Panc1 (cell line): ENCODE results near the gene DIDO1. TPM values are rescaled to one million over a fixed set of nuclear protein-coding genes. Genes with fewer than 3 reads are reported as not detected.

Source experiments
- ATAC-seq: fragments of 200-7000 bp; cut with Tn5 transposase; 2 replicates; pipeline ENCODE4 v1.9.1; 2020; ENCODE audit warnings: mild to moderate bottlenecking, moderate library complexity
- BruUV-seq: library from RNA; stranded (reverse); fragments of 400-500 nt; replicated peaks from 2 replicates; lab custom pipeline; 2021; lab: Mats Ljungman, UMichigan
- CTCF ChIA-PET: fragments of 300-600 bp; sonication (Branson Sonifier 250); formaldehyde crosslinking; loops from one replicate; lab custom pipeline; 2022; ENCODE audit warnings: antibody characterized with exemption; lab: Charles Lee
- POLR2A ChIA-PET: fragments of 300-600 bp; sonication (Branson Sonifier 250); formaldehyde crosslinking; loops from one replicate; lab custom pipeline; 2022; ENCODE audit warnings: antibody characterized with exemption; lab: Charles Lee
- DNase-seq: peaks from one replicate; pipeline ENCODE4 v3.0.0-alpha.2; 2010; ENCODE audit warnings: low read depth, low spot score
- H3K27ac ChIP-seq: 2 replicates; pipeline ENCODE4 v1.5.1; 2011; ENCODE audit warnings: mild to moderate bottlenecking, low read length, inconsistent platforms
- H3K27me3 ChIP-seq: fragments of 200-500 bp; sonication (Bioruptor generic); 2 replicates; pipeline ENCODE4 v1.6.0; 2014; ENCODE audit warnings: low read length, inconsistent platforms; ENCODE audit not compliant: control insufficient read depth, insufficient read depth
- H3K36me3 ChIP-seq: fragments of 200-500 bp; sonication (Bioruptor generic); 2 replicates; pipeline ENCODE4 v1.5.1; 2014; ENCODE audit warnings: inconsistent platforms, mild to moderate bottlenecking, low read length, moderate library complexity; ENCODE audit not compliant: control insufficient read depth, insufficient read depth
- H3K4me1 ChIP-seq: 2 replicates; pipeline ENCODE4 v1.5.1; 2011; ENCODE audit warnings: inconsistent platforms, mild to moderate bottlenecking, low read length, moderate library complexity; ENCODE audit not compliant: control insufficient read depth, insufficient read depth
- H3K4me3 ChIP-seq, 2 experiments: 2 replicates each; pipeline ENCODE4 v1.5.1; 2011 to 2012; ENCODE audit warnings: low read depth in 2 of 2, low read length in 2 of 2, mild to moderate bottlenecking in 2 of 2, inconsistent platforms in 1 of 2, moderate library complexity in 1 of 2
- H3K9me3 ChIP-seq: fragments of 200-500 bp; sonication (Bioruptor generic); 2 replicates; pipeline ENCODE4 v1.5.1; 2014; ENCODE audit warnings: low read depth, mild to moderate bottlenecking, inconsistent platforms, low read length, moderate library complexity; ENCODE audit not compliant: control insufficient read depth, insufficient read depth
- POLR2AphosphoS5 ChIP-seq: IDR thresholded peaks from 2 replicates; pipeline ENCODE4 v1.6.1; 2012; ENCODE audit warnings: mild to moderate bottlenecking, low read depth, low read length, moderate library complexity
- SIN3A ChIP-seq: IDR thresholded peaks from 2 replicates; pipeline ENCODE4 v1.6.1; 2012; ENCODE audit warnings: low read depth, mild to moderate bottlenecking, low read length, moderate library complexity, borderline replicate concordance; ENCODE audit not compliant: insufficient read depth
- TCF7L2 ChIP-seq: IDR thresholded peaks from 2 replicates; pipeline ENCODE4 v1.6.1; 2011; ENCODE audit warnings: mild to moderate bottlenecking, low read depth, low read length, inconsistent platforms
- in situ Hi-C: cut with HindIII; loops from 2 replicates; pipeline ENCODE4 v1.10.0; 2016; ENCODE audit warnings: low sequenced_read_pairs, low pct_unique_long_range_greater_than_20kb
- intact Hi-C: fragments of 100-400 bp; cut with micrococcal nuclease; formaldehyde crosslinking; loops from one replicate; pipeline ENCODE4 v1.10.0; 2022; ENCODE audit not compliant: unreplicated experiment
- total RNA-seq: library from RNA; stranded (reverse); gene quantifications from one replicate; pipeline ENCODE4 v1.2.1, GENCODE V29; 2021; ENCODE audit not compliant: unreplicated experiment
- TF ChIP-seq, protein P1 (sequence below): fragments of 450-650 bp; IDR thresholded peaks from 2 replicates; pipeline ENCODE4 v1.5.1; 2017; ENCODE audit warnings: mild to moderate bottlenecking
- TF ChIP-seq, protein P2 (sequence below), 2 experiments: IDR thresholded peaks; 2 replicates each; pipeline ENCODE4 v1.6.1; 2011 to 2012; ENCODE audit warnings: low read depth in 2 of 2, control low read depth in 1 of 2, low read length in 1 of 2, mild to moderate bottlenecking in 1 of 2, moderate library complexity in 1 of 2; ENCODE audit not compliant: insufficient read depth in 1 of 2

DIDO1 gene
- total RNA-seq, 1 experiment from 2014 or later = 57.3 TPM

DNA sequence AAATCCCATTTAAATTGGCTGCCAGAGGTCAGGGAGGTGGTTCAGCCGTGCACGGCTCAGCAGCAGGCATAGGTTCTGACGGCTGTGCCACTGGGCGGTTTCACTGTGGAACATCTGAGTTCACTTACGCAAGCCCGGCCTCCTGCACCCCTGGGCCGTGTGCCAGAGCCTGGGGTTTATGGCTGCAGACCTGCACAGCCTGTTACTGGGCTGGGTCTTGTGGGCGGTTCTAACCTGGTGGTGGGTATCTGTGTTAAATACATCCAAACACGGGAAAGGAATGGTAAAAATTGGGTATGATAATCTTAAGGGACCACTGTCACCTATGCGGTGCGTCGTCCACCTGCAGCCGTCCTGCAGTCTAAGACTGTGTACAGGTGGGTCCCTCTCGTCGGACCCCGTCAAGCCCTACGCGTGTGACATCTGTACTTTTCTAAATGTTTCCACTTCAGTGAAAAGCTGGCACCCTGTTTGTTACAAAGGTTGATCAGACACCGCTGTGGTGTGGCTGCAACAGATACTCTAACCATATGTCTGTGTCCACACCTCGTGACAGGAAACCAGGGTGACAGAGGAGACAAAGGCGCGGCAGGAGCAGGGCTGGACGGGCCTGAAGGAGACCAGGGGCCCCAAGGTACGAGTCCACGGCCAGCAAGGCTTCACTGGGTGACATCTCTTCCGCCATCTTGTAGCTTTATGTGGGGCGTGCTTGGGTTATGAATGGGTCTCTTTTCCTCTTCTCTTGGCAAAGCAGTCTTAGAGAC is 88.0 kb downstream of the DIDO1 start:
- no peak for DNase-seq
- ChIA-PET CTCF (no interaction called here), POLR2A (no interaction called here)
- Histone ChIP-seq H3K4me1 (no peaks in the 10 kb centered on the region), H3K9me3 (no peaks in the 10 kb centered on the region), H3K4me3 (no peak overlapping the region), H3K27me3 (no peaks in the 10 kb centered on the region), H3K27ac (no peak overlapping the region), H3K36me3 (no peaks in the 10 kb centered on the region)
- no TSS peak for BruUV-seq
- in situ Hi-C loops = no loop called here
- TF ChIP-seq SIN3A (no peak), TCF7L2 (no peak), POLR2AphosphoS5 (no peak)
- TF ChIP-seq, protein P1, sequence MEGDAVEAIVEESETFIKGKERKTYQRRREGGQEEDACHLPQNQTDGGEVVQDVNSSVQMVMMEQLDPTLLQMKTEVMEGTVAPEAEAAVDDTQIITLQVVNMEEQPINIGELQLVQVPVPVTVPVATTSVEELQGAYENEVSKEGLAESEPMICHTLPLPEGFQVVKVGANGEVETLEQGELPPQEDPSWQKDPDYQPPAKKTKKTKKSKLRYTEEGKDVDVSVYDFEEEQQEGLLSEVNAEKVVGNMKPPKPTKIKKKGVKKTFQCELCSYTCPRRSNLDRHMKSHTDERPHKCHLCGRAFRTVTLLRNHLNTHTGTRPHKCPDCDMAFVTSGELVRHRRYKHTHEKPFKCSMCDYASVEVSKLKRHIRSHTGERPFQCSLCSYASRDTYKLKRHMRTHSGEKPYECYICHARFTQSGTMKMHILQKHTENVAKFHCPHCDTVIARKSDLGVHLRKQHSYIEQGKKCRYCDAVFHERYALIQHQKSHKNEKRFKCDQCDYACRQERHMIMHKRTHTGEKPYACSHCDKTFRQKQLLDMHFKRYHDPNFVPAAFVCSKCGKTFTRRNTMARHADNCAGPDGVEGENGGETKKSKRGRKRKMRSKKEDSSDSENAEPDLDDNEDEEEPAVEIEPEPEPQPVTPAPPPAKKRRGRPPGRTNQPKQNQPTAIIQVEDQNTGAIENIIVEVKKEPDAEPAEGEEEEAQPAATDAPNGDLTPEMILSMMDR = no peak
- TF ChIP-seq, protein P2, sequence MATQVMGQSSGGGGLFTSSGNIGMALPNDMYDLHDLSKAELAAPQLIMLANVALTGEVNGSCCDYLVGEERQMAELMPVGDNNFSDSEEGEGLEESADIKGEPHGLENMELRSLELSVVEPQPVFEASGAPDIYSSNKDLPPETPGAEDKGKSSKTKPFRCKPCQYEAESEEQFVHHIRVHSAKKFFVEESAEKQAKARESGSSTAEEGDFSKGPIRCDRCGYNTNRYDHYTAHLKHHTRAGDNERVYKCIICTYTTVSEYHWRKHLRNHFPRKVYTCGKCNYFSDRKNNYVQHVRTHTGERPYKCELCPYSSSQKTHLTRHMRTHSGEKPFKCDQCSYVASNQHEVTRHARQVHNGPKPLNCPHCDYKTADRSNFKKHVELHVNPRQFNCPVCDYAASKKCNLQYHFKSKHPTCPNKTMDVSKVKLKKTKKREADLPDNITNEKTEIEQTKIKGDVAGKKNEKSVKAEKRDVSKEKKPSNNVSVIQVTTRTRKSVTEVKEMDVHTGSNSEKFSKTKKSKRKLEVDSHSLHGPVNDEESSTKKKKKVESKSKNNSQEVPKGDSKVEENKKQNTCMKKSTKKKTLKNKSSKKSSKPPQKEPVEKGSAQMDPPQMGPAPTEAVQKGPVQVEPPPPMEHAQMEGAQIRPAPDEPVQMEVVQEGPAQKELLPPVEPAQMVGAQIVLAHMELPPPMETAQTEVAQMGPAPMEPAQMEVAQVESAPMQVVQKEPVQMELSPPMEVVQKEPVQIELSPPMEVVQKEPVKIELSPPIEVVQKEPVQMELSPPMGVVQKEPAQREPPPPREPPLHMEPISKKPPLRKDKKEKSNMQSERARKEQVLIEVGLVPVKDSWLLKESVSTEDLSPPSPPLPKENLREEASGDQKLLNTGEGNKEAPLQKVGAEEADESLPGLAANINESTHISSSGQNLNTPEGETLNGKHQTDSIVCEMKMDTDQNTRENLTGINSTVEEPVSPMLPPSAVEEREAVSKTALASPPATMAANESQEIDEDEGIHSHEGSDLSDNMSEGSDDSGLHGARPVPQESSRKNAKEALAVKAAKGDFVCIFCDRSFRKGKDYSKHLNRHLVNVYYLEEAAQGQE (IDR thresholded peaks at IDR 0.05; ENCODE audit: insufficient read depth in 1 of 2, low read depth in 2 of 2, low read length in 1 of 2) = no peak
- ATAC-seq = no peak
- intact Hi-C loops = no loop called here

DNA sequence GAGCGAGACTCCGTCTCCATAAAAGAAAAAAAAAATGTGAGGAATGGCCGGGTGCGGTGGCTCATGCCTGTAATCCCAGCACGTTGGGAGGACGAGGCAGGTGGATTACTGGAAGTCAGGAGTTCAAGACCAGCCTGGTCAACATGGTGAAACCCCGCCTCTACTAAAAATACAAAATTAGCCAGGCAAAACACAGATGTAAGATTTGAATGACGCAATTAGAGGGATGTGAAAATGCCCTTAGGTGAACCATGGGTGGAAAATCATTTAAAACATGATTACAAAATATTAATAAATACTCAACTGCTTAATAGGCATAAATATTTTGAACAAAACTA is 88.5 kb downstream of the DIDO1 start:
- BruUV-seq = no TSS peak
- TF ChIP-seq, protein P1 = no peak
- TF ChIP-seq SIN3A (no peak), TCF7L2 (no peak), POLR2AphosphoS5 (no peak)
- TF ChIP-seq, protein P2 (IDR thresholded peaks at IDR 0.05; ENCODE audit: insufficient read depth in 1 of 2, low read depth in 2 of 2, low read length in 1 of 2) = no peak
- Histone ChIP-seq H3K4me3 (no peak overlapping the region), H3K9me3 (no peaks in the 10 kb centered on the region), H3K27ac (no peak overlapping the region), H3K4me1 (no peaks in the 10 kb centered on the region), H3K36me3 (no peaks in the 10 kb centered on the region), H3K27me3 (no peaks in the 10 kb centered on the region)
- intact Hi-C loops = no loop called here
- ATAC-seq (no peak), DNase-seq (no peak)
- ChIA-PET POLR2A (no interaction called here), CTCF (no interaction called here)
- in situ Hi-C loops = no loop called here
